Endothelial cell of umbilical vein (primary cell): Measurements from ENCODE around the gene CPXM2. TPM values are rescaled to one million over a fixed set of nuclear protein-coding genes. Genes with fewer than 3 reads are reported as not detected.

Experiments
- BruUV-seq: library from RNA; stranded (reverse); fragments of 400-500 nt; replicated peaks from 2 replicates; lab custom pipeline; 2021; lab: Mats Ljungman, UMichigan
- CTCF ChIA-PET: fragments of 300-600, 350-600 bp; sonication (Branson Sonifier 250); formaldehyde crosslinking; loops from one replicate; lab custom pipeline; 2021; ENCODE audit warnings: antibody characterized with exemption, inconsistent platforms; lab: Charles Lee
- POLR2A ChIA-PET: fragments of 300-600, 350-600 bp; sonication (Branson Sonifier 250); formaldehyde crosslinking; loops from one replicate; lab custom pipeline; 2021; ENCODE audit warnings: antibody characterized with exemption, inconsistent platforms; lab: Charles Lee
- DNase-seq: peaks from one replicate; pipeline ENCODE4 v3.0.0-alpha.2; 2011; ENCODE audit warnings: low read depth, low spot score
- FAIRE-seq: peaks from 2 replicates; lab custom pipeline; 2011; peaks lifted over from hg19 to GRCh38; lab: Jason Lieb, UNC
- H2AFZ ChIP-seq: 2 replicates; pipeline ENCODE4 v1.6.0; 2012; ENCODE audit warnings: low read depth, low read length, control low read depth, inconsistent platforms
- H3K27ac ChIP-seq: 2 replicates; pipeline ENCODE4 v1.5.1; 2011; ENCODE audit warnings: low read depth, mild to moderate bottlenecking, control low read depth, low read length, moderate library complexity; ENCODE audit not compliant: insufficient read depth
- H3K27me3 ChIP-seq, 2 experiments: 2 replicates each; pipeline versions ENCODE4 v1.6.0 to v1.6.1; 2011; ENCODE audit warnings: low read length in 2 of 2, mixed read lengths in 1 of 2; ENCODE audit not compliant: control insufficient read depth in 2 of 2, insufficient read depth in 2 of 2
- H3K36me3 ChIP-seq, 2 experiments: 2 replicates in 1 of 2; 3 replicates in 1 of 2; pipeline ENCODE4 v1.5.1; 2011; ENCODE audit warnings: low read length in 2 of 2, mild to moderate bottlenecking in 1 of 2, moderate library complexity in 1 of 2; ENCODE audit not compliant: control insufficient read depth in 2 of 2, insufficient read depth in 2 of 2; ENCODE audit errors: extremely low read depth in 1 of 2
- H3K4me1 ChIP-seq: 3 replicates; pipeline ENCODE4 v1.5.1; 2011; ENCODE audit warnings: mild to moderate bottlenecking, low read length; ENCODE audit not compliant: control insufficient read depth, insufficient read depth; ENCODE audit errors: extremely low read depth
- H3K4me2 ChIP-seq: 2 replicates; pipeline ENCODE4 v1.6.1; 2011; ENCODE audit warnings: low read length, control low read depth, mixed read lengths; ENCODE audit not compliant: insufficient read depth
- H3K4me3 ChIP-seq, 3 experiments: fragments of 200-600 bp in 1 of 3; sonication (generic), shearing (Covaris generic) in 1 of 3; replicated peaks in 1 of 3; 2 replicates each; pipeline ENCODE4 v1.5.1; 2011 to 2016; ENCODE audit warnings: control low read depth in 3 of 3, low read length in 3 of 3, mild to moderate bottlenecking in 2 of 3, inconsistent platforms in 1 of 3, low read depth in 1 of 3, moderate library complexity in 1 of 3; ENCODE audit not compliant: insufficient read depth in 1 of 3
- H3K79me2 ChIP-seq: 2 replicates; pipeline ENCODE4 v1.6.0; 2012; ENCODE audit warnings: low read length, inconsistent platforms; ENCODE audit not compliant: control insufficient read depth, insufficient read depth
- H3K9ac ChIP-seq: replicated peaks from 2 replicates; pipeline ENCODE3; 2011; ENCODE audit warnings: low read length, control low read depth; ENCODE audit not compliant: insufficient read depth; ENCODE audit errors: extremely low read depth
- H3K9me1 ChIP-seq: replicated peaks from 3 replicates; pipeline ENCODE4 v1.6.0; 2011; ENCODE audit warnings: mild to moderate bottlenecking, low read length; ENCODE audit not compliant: control insufficient read depth, insufficient read depth; ENCODE audit errors: extremely low read depth
- H3K9me3 ChIP-seq: replicated peaks from 2 replicates; pipeline ENCODE4 v1.5.1; 2012; ENCODE audit warnings: low read length, inconsistent platforms; ENCODE audit not compliant: control insufficient read depth, insufficient read depth
- H4K20me1 ChIP-seq: replicated peaks from 2 replicates; pipeline ENCODE3; 2011; ENCODE audit warnings: mild to moderate bottlenecking, low read length; ENCODE audit not compliant: control insufficient read depth, insufficient read depth; ENCODE audit errors: extremely low read depth
- CTCF ChIP-seq, 2 donors: IDR thresholded peaks; 1 replicate in 1 of 2; 2 replicates in 1 of 2; pipeline ENCODE4 v1.5.1; 2011; ENCODE audit warnings: low read length in 2 of 2, mild to moderate bottlenecking in 2 of 2, moderate library complexity in 2 of 2, control low read depth in 1 of 2, inconsistent platforms in 1 of 2, low read depth in 1 of 2; ENCODE audit not compliant: insufficient read depth in 1 of 2; ENCODE audit errors: extremely low read depth in 1 of 2
- EZH2 ChIP-seq: IDR thresholded peaks from 2 replicates; pipeline ENCODE4 v1.6.1; 2012; ENCODE audit warnings: borderline replicate concordance, low read depth, mild to moderate bottlenecking, moderate library complexity, low read length, inconsistent platforms; ENCODE audit not compliant: severe bottlenecking
- FOS ChIP-seq: IDR thresholded peaks from 2 replicates; pipeline ENCODE4 v1.6.1; 2011; ENCODE audit warnings: mild to moderate bottlenecking, low read length, moderate library complexity, borderline replicate concordance; ENCODE audit not compliant: insufficient read depth
- GATA2 ChIP-seq: IDR thresholded peaks from 2 replicates; pipeline ENCODE4 v1.7.0; 2011; ENCODE audit warnings: low read depth, mild to moderate bottlenecking, moderate library complexity, mixed read lengths, low read length; ENCODE audit not compliant: insufficient read length, insufficient read depth
- JUN ChIP-seq: IDR thresholded peaks from 2 replicates; pipeline ENCODE4 v1.6.1; 2011; ENCODE audit warnings: borderline replicate concordance, low read depth; ENCODE audit not compliant: insufficient read length, insufficient read depth
- MAX ChIP-seq: IDR thresholded peaks from 2 replicates; pipeline ENCODE4 v1.6.1; 2011; ENCODE audit not compliant: insufficient read depth, insufficient read length
- MYC ChIP-seq: IDR thresholded peaks from one replicate; pipeline ENCODE4 v1.6.1; 2011; ENCODE audit warnings: mild to moderate bottlenecking, low read depth, low read length
- POLR2A ChIP-seq: IDR thresholded peaks from 2 replicates; pipeline ENCODE4 v1.6.1; 2012; ENCODE audit warnings: low read depth, mild to moderate bottlenecking, control low read depth, low read length
- POLR2AphosphoS5 ChIP-seq: IDR thresholded peaks from 2 replicates; pipeline ENCODE4 v1.6.1; 2012; ENCODE audit warnings: low read depth, mild to moderate bottlenecking, control low read depth, low read length, moderate library complexity; ENCODE audit not compliant: insufficient read depth
- dilution Hi-C: fragments of 300-500 bp; cut with MboI; formaldehyde crosslinking; loops from one replicate; pipeline ENCODE4 v1.15.0; 2019; ENCODE audit warnings: low sequenced_read_pairs; ENCODE audit not compliant: extremely low pct_ligation_motif_present
- intact Hi-C: fragments of 100-400 bp; cut with micrococcal nuclease; formaldehyde crosslinking; loops from one replicate; pipeline ENCODE4 v1.10.0; 2022
- polyA plus RNA-seq, 4 experiments: library from polyadenylated mRNA; depleted of rRNA in 3 of 4; stranded (reverse) in 3 of 4; unstranded in 1 of 4; fragments of >200 nt; gene quantifications; 2 replicates each; pipeline versions ENCODE4 v1.2.1 to v1.2.3, GENCODE V29; 2011 to 2012; ENCODE audit warnings: missing spikeins in 1 of 4
- total RNA-seq: library from RNA; stranded (reverse); gene quantifications from 2 replicates; pipeline ENCODE4 v1.2.3, GENCODE V29; 2021

CPXM2 gene
- total and polyA plus RNA-seq, 2 donors (not counting 3 experiments of a cell fraction or from before 2014, with no cell fraction given): 1.8 to 2.7 TPM

GRCh38 chr10:123913688-123914268, 22.2 kb upstream of the CPXM2 start:
- Histone ChIP-seq H3K9me3 (no peaks in the 10 kb centered on the region), H3K4me3 (no peak overlapping the region), H3K4me1 (no peaks in the 10 kb centered on the region), H4K20me1 (no peaks in the 10 kb centered on the region), H3K36me3 (no peaks in the 10 kb centered on the region), H3K9ac (no peak overlapping the region), H2AFZ (no peak overlapping the region), H3K79me2 (no peaks in the 10 kb centered on the region), H3K4me2 (no peak overlapping the region), H3K27me3 (no peaks in the 10 kb centered on the region), H3K9me1 (no peaks in the 10 kb centered on the region), H3K27ac (no peak overlapping the region)
- BruUV-seq: no TSS peak
- no peak for FAIRE-seq
- POLR2A ChIA-PET: interaction anchor here (0.6 kb wide), 1 partner anchor 280 kb away, joined by 3 read pairs; no protein-coding TSS in a partner anchor
- dilution Hi-C loops: no loop called here
- CTCF ChIA-PET: interaction anchor here (1.2 kb wide), 1 partner anchor 329 kb away, joined by 3 read pairs; no protein-coding TSS in a partner anchor
- TF ChIP-seq GATA2: peak; percentile 18
- no peak for TF ChIP-seq MAX
- intact Hi-C loops: no loop called here
- peak; percentile 3 for DNase-seq

GRCh38 chr10:123912871-123913270, 21.3 kb upstream of the CPXM2 start:
- no peak overlapping the region for H2AFZ ChIP-seq
- BruUV-seq: no TSS peak
- H3K9me3 ChIP-seq: no peaks in the 10 kb centered on the region
- no peak overlapping the region for H3K4me2 ChIP-seq
- H3K4me3 ChIP-seq: no peak overlapping the region
- H3K27me3 ChIP-seq: no peaks in the 10 kb centered on the region
- ChIA-PET CTCF (interaction anchor here (1.2 kb wide), 1 partner anchor 328 kb away, joined by 3 read pairs; no protein-coding TSS in a partner anchor), POLR2A (interaction anchor here (0.6 kb wide), 1 partner anchor 279 kb away, joined by 3 read pairs; no protein-coding TSS in a partner anchor)
- no peak for TF ChIP-seq GATA2
- no peak for TF ChIP-seq MAX
- TF ChIP-seq POLR2A: no peak
- no peak for TF ChIP-seq EZH2
- no peak for TF ChIP-seq CTCF (IDR thresholded peaks at IDR 0.05; ENCODE audit: extremely low read depth in 1 of 2, insufficient read depth in 1 of 2, low read depth in 1 of 2, low read length in 2 of 2)
- TF ChIP-seq JUN: no peak
- no peak for TF ChIP-seq FOS
- no peak for TF ChIP-seq POLR2AphosphoS5
- TF ChIP-seq MYC: no peak
- no peaks in the 10 kb centered on the region for H3K9me1 ChIP-seq
- dilution Hi-C loops (no loop called here), intact Hi-C loops (no loop called here)
- H3K4me1 ChIP-seq: no peaks in the 10 kb centered on the region
- H4K20me1 ChIP-seq: no peaks in the 10 kb centered on the region
- H3K36me3 ChIP-seq: no peaks in the 10 kb centered on the region
- no peak overlapping the region for H3K27ac ChIP-seq
- no peak for DNase-seq
- no peak overlapping the region for H3K9ac ChIP-seq
- H3K79me2 ChIP-seq: no peaks in the 10 kb centered on the region
- FAIRE-seq: no peak
